Smooth muscle cell of bladder (primary cell): ENCODE results near the gene GDAP2. TPM values are rescaled to one million over a fixed set of nuclear protein-coding genes. Genes with fewer than 3 reads are reported as not detected.

ENCODE experiments used
- total RNA-seq: library from RNA; depleted of rRNA; stranded (reverse); fragments of >200 nt; gene quantifications from 2 replicates; pipeline ENCODE4 v1.2.3, GENCODE V29; 2014

Gene GDAP2, protein sequence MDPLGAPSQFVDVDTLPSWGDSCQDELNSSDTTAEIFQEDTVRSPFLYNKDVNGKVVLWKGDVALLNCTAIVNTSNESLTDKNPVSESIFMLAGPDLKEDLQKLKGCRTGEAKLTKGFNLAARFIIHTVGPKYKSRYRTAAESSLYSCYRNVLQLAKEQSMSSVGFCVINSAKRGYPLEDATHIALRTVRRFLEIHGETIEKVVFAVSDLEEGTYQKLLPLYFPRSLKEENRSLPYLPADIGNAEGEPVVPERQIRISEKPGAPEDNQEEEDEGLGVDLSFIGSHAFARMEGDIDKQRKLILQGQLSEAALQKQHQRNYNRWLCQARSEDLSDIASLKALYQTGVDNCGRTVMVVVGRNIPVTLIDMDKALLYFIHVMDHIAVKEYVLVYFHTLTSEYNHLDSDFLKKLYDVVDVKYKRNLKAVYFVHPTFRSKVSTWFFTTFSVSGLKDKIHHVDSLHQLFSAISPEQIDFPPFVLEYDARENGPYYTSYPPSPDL
- 17.9 and 26.3 TPM in 2 replicates for total RNA-seq

DNA sequence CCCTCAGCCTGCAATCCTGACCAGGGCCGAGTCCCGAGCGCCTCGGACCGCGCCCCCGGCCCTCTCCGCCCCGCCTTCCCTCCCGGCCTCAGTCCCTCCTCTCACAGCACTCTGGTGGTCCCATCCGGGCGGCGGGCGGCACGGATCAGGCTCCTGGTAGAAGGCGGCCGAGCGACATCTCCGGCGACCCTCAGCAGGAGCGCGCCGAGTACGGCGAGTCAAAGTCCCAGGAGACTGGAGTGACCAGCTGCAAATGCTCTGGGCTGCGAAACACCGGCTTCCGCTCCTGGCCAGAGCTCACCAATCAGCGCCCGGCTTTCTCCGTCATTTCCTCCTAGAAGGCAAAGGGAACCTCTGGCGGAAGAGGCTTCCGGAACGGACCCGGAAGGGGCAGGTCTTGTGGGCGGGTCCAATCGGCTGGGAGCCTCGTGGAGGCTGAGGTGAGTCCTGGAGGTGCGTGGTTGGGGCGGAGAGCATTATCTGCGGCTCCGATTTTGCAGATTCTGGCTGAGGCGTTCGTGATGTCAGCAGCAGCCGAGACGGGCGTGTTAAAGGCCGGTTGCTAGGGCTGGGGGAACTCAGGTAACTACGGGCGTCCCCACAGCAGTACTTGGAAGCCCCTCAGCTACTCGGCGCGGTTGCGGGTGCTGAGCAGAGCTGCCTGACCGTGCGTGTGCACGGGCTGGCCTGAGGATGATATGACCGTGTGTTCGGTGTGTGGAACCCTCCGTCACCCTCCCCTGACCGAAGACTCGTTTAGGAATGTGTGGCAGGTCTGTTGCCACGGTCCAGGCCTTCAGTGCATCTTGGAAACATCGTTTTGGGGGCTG lies at the start of gene GDAP2, which contains the start of gene WDR3:
TSS of gene GDAP2 (minus strand) at position 279 of the 830 bp plus-strand sequence. CDS start 9,264 bp downstream, outside the sequence.
TSS of gene WDR3 (plus strand) at position 397 of the 830 bp plus-strand sequence. CDS start 3,581 bp downstream, outside the sequence.

Other genes starting within 250 kb of the GDAP2 start
- 13.9 and 17.9 TPM in 2 replicates for gene WDR3, start 118 bp upstream of the GDAP2 start, total RNA-seq